Fibroblast of lung (primary cell): ENCODE measurements around the gene ITPKB. TPM values are rescaled to one million over a fixed set of nuclear protein-coding genes. Genes with fewer than 3 reads are reported as not detected.

Source experiments
- DNase-seq, 2 donors: peaks; one replicate each; pipeline versions ENCODE4 v3.0.0 to v3.0.0-alpha.2; 2010; ENCODE audit warnings: low read depth in 2 of 2
- H2AFZ ChIP-seq: 2 replicates; pipeline ENCODE4 v1.5.1; 2012; ENCODE audit warnings: low read length, control low read depth, inconsistent platforms
- H3K27ac ChIP-seq: 2 replicates; pipeline ENCODE4 v1.5.1; 2011; ENCODE audit warnings: low read length, control low read depth; ENCODE audit not compliant: insufficient read depth
- H3K27me3 ChIP-seq: 2 replicates; pipeline ENCODE4 v1.5.1; 2011; ENCODE audit warnings: mild to moderate bottlenecking, low read length; ENCODE audit not compliant: control insufficient read depth, insufficient read depth
- H3K36me3 ChIP-seq: 2 replicates; pipeline ENCODE4 v1.5.1; 2011; ENCODE audit warnings: low read length; ENCODE audit not compliant: control insufficient read depth, insufficient read depth
- H3K4me1 ChIP-seq: 2 replicates; pipeline ENCODE4 v1.5.1; 2011; ENCODE audit warnings: low read length; ENCODE audit not compliant: control insufficient read depth, insufficient read depth; ENCODE audit errors: extremely low read depth
- H3K4me2 ChIP-seq: 2 replicates; pipeline ENCODE4 v1.5.1; 2011; ENCODE audit warnings: low read length, control low read depth; ENCODE audit not compliant: insufficient read depth; ENCODE audit errors: extremely low read depth
- H3K4me3 ChIP-seq, 4 experiments: fragments of 200-600 bp in 1 of 4; sonication (generic) in 1 of 4; replicated peaks in 1 of 4; 2 replicates each; pipeline ENCODE4 v1.5.1; 2011 to 2016; ENCODE audit warnings: low read length in 4 of 4, low read depth in 3 of 4, mild to moderate bottlenecking in 3 of 4, control low read depth in 2 of 4, inconsistent platforms in 1 of 4, mixed read lengths in 1 of 4; ENCODE audit not compliant: insufficient read depth in 1 of 4; ENCODE audit errors: control extremely low read depth in 1 of 4
- H3K79me2 ChIP-seq: 2 replicates; pipeline ENCODE4 v1.5.1; 2012; ENCODE audit warnings: mild to moderate bottlenecking, low read length, inconsistent platforms; ENCODE audit not compliant: control insufficient read depth, insufficient read depth
- H3K9ac ChIP-seq: 2 replicates; pipeline ENCODE4 v1.5.1; 2011; ENCODE audit warnings: mild to moderate bottlenecking, low read length, control low read depth; ENCODE audit not compliant: insufficient read depth
- H3K9me3 ChIP-seq: 2 replicates; pipeline ENCODE4 v1.5.1; 2012; ENCODE audit warnings: low read depth, low read length; ENCODE audit not compliant: control insufficient read depth, insufficient read depth
- H4K20me1 ChIP-seq: 2 replicates; pipeline ENCODE4 v1.5.1; 2011; ENCODE audit warnings: low read length; ENCODE audit not compliant: control insufficient read depth, insufficient read depth; ENCODE audit errors: extremely low read depth
- CTCF ChIP-seq, 2 donors: IDR thresholded peaks in 1 of 2; conservative IDR thresholded peaks in 1 of 2; 1 replicate in 1 of 2; 2 replicates in 1 of 2; pipeline ENCODE4 v1.5.1; 2011 to 2012; ENCODE audit warnings: low read length in 2 of 2, control low read depth in 1 of 2, inconsistent platforms in 1 of 2, low read depth in 1 of 2, mild to moderate bottlenecking in 1 of 2
- EZH2 ChIP-seq: IDR thresholded peaks from 2 replicates; pipeline ENCODE4 v1.5.1; 2012; ENCODE audit warnings: low read length, control low read depth, mild to moderate bottlenecking; ENCODE audit errors: missing control alignments
- polyA plus RNA-seq, 2 donors: library from polyadenylated mRNA; depleted of rRNA in 1 of 2; stranded (reverse) in 1 of 2; unstranded in 1 of 2; fragments of >200 nt; gene quantifications; 2 replicates each; pipeline ENCODE4 v1.2.1, GENCODE V29; 2011 to 2012; ENCODE audit warnings: missing spikeins in 1 of 2
- total RNA-seq: library from RNA; depleted of rRNA; stranded (reverse); fragments of >200 nt; gene quantifications from 2 replicates; pipeline ENCODE4 v1.2.1, GENCODE V29; 2014

ITPKB gene
- total and polyA plus RNA-seq, 2 donors (not counting 1 experiment from before 2014, with no cell fraction given): 10.2 to 32.4 TPM

GRCh38 chr1:226625832-226626576, 113.1 kb downstream of the ITPKB start:
- no peaks in the 10 kb centered on the region for H3K27me3 ChIP-seq
- no peaks in the 10 kb centered on the region for H3K36me3 ChIP-seq
- TF ChIP-seq CTCF (conservative IDR thresholded peaks at IDR 0.05 in 1 of 2, IDR thresholded peaks at IDR 0.05 in 1 of 2; ENCODE audit: low read depth in 1 of 2, low read length in 2 of 2): no peak
- no peak for TF ChIP-seq EZH2
- no peak overlapping the region for H2AFZ ChIP-seq
- H3K9ac ChIP-seq: no peak overlapping the region
- H3K4me2 ChIP-seq: peak overlapping the region; percentile 46
- no peak overlapping the region for H3K27ac ChIP-seq
- no peaks in the 10 kb centered on the region for H3K4me1 ChIP-seq
- H3K9me3 ChIP-seq: no peaks in the 10 kb centered on the region
- no peak for DNase-seq
- H3K79me2 ChIP-seq: no peaks in the 10 kb centered on the region
- H4K20me1 ChIP-seq: no peaks in the 10 kb centered on the region
- H3K4me3 ChIP-seq: no peak overlapping the region

- no peak overlapping the region for H3K9ac ChIP-seq
- TF ChIP-seq CTCF (conservative IDR thresholded peaks at IDR 0.05 in 1 of 2, IDR thresholded peaks at IDR 0.05 in 1 of 2; ENCODE audit: low read depth in 1 of 2, low read length in 2 of 2) (no peak), EZH2 (no peak)
- no peak overlapping the region for H3K4me2 ChIP-seq
- no peaks in the 10 kb centered on the region for H3K36me3 ChIP-seq
- DNase-seq: no peak
- no peaks in the 10 kb centered on the region for H3K4me1 ChIP-seq
- no peaks in the 10 kb centered on the region for H3K79me2 ChIP-seq
- H2AFZ ChIP-seq: no peak overlapping the region
- no peak overlapping the region for H3K27ac ChIP-seq
- H3K4me3 ChIP-seq: no peak overlapping the region
- H4K20me1 ChIP-seq: no peaks in the 10 kb centered on the region
- no peaks in the 10 kb centered on the region for H3K27me3 ChIP-seq
- no peaks in the 10 kb centered on the region for H3K9me3 ChIP-seq
Observed at GRCh38 chr1:226625326-226625725, 113.8 kb downstream of the ITPKB start.

- Histone ChIP-seq H3K4me3 (no peak overlapping the region), H3K79me2 (no peaks in the 10 kb centered on the region), H3K36me3 (no peaks in the 10 kb centered on the region), H2AFZ (no peak overlapping the region), H3K4me2 (no peak overlapping the region), H4K20me1 (no peaks in the 10 kb centered on the region), H3K27me3 (no peaks in the 10 kb centered on the region), H3K9ac (no peak overlapping the region), H3K9me3 (no peaks in the 10 kb centered on the region), H3K4me1 (no peaks in the 10 kb centered on the region), H3K27ac (no peak overlapping the region)
- TF ChIP-seq CTCF (conservative IDR thresholded peaks at IDR 0.05 in 1 of 2, IDR thresholded peaks at IDR 0.05 in 1 of 2; ENCODE audit: low read depth in 1 of 2, low read length in 2 of 2) (no peak), EZH2 (no peak)
- peak; percentile 15 to 23 for DNase-seq
Observed at GRCh38 chr1:226624526-226624925, 114.6 kb downstream of the ITPKB start.
